ENCODE results near the gene MGP. TPM values are rescaled to one million over a fixed set of nuclear protein-coding genes. Genes with fewer than 3 reads are reported as not detected.

Gene MGP
- total and polyA plus RNA-seq, 2 of the 8 experiments (the other 6 are each of a cell fraction or from before 2014, with no cell fraction given) = not detected

DNA sequence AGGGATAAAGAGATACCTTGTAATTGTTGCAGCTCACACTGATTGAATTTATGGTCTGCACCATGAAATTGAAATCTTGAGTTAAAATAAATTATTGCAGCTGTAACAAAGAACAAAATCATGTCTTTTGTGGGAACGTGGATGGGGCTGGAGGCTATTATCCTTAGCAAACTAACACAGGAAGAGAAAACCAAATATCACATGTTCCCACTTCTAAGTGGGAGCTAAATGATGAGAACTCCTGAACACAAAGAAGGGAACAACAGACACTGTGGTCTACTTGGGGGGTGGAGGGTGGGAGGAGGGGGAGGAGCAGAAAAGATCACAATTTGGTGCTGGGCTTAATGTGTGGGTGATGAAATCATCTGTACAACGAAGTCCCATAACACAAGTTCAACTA lies 30.1 kb upstream of the MGP start:
- H2BK12ac ChIP-seq (ENCODE audit: low read depth, low read length) = no peak overlapping the region
- no peak overlapping the region for H3K14ac ChIP-seq (ENCODE audit: insufficient read length)
- no peaks in the 10 kb centered on the region for H4K20me1 ChIP-seq (replicated peaks in 1 of 2; ENCODE audit: control insufficient read depth in 1 of 2, insufficient read depth in 2 of 2, low read length in 2 of 2)
- H3K56ac ChIP-seq (replicated peaks; ENCODE audit: insufficient read length, low read depth, low read length) = no peak overlapping the region
- FAIRE-seq = no peak
- H3K4me2 ChIP-seq (ENCODE audit: insufficient read depth in 1 of 2, low read depth in 2 of 2, low read length in 2 of 2) = no peak overlapping the region
- CTCF ChIA-PET (ENCODE audit: partially characterized antibody) = interaction anchor here (1.6 to 2.2 kb wide), 2 partner anchors 13 to 20 kb away, joined by 3 to 7 read pairs; no protein-coding TSS in a partner anchor
- TF ChIP-seq SIX5 (IDR thresholded peaks at IDR 0.05; ENCODE audit: low read depth, low read length) (no peak), CEBPB (IDR thresholded peaks at IDR 0.05; ENCODE audit: low read depth, low read length) (no peak), E2F6 (IDR thresholded peaks at IDR 0.05) (no peak), RAD21 (IDR thresholded peaks at IDR 0.05 in 1 of 2, conservative IDR thresholded peaks at IDR 0.05 in 1 of 2; ENCODE audit: low read depth in 2 of 2, low read length in 2 of 2) (no peak)
- TF ChIP-seq, protein P1, sequence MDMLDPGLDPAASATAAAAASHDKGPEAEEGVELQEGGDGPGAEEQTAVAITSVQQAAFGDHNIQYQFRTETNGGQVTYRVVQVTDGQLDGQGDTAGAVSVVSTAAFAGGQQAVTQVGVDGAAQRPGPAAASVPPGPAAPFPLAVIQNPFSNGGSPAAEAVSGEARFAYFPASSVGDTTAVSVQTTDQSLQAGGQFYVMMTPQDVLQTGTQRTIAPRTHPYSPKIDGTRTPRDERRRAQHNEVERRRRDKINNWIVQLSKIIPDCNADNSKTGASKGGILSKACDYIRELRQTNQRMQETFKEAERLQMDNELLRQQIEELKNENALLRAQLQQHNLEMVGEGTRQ (IDR thresholded peaks at IDR 0.05; ENCODE audit: low read length) = no peak
- TF ChIP-seq, protein P2, sequence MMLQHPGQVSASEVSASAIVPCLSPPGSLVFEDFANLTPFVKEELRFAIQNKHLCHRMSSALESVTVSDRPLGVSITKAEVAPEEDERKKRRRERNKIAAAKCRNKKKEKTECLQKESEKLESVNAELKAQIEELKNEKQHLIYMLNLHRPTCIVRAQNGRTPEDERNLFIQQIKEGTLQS (IDR thresholded peaks at IDR 0.05; ENCODE audit: insufficient read depth, low read depth, low read length) = no peak
- H3K27ac ChIP-seq (ENCODE audit: low read depth, low read length) = no peak overlapping the region
- 78% methylated on average over 2 of the region's 2 CpGs; no CpG with 5 or more reads in 1 of the 2 experiments for WGBS, 2 experiments (ENCODE audit: extremely low coverage in 1 of 2, insufficient coverage in 1 of 2, insufficient read length in 1 of 2, insufficient replicate concordance in 2 of 2, low coverage in 1 of 2, low lambda C conversion rate in 2 of 2, missing lambda C conversion rate in 1 of 2)
- H3K18ac ChIP-seq (ENCODE audit: extremely low read depth, low read length) = no peak overlapping the region
- no peak overlapping the region for H2AK5ac ChIP-seq (ENCODE audit: low read depth, low read length)
- H3K27me3 ChIP-seq (replicated peaks in 1 of 4; ENCODE audit: control insufficient read depth in 3 of 4, extremely low read depth in 1 of 4, insufficient read depth in 3 of 4, low read length in 3 of 4) = no peaks in the 10 kb centered on the region
- H2BK5ac ChIP-seq (ENCODE audit: low read depth, low read length) = no peak overlapping the region
- no peak overlapping the region for H3K23ac ChIP-seq (ENCODE audit: insufficient read length)
- H3K4me3 ChIP-seq (ENCODE audit: extremely low read depth in 1 of 4, insufficient read depth in 2 of 4, low read depth in 3 of 4, low read length in 4 of 4) = no peak overlapping the region
- H4K5ac ChIP-seq (ENCODE audit: insufficient read length, low read depth, low read length) = no peak overlapping the region
- H2BK120ac ChIP-seq (replicated peaks; ENCODE audit: low read depth, low read length) = no peak overlapping the region
- POLR2A ChIA-PET (ENCODE audit: partially characterized antibody) = no interaction called here
- H4K8ac ChIP-seq (ENCODE audit: extremely low read depth, insufficient read depth, low read length) = no peak overlapping the region
- no peak overlapping the region for H2BK20ac ChIP-seq (ENCODE audit: low read length)
- no peaks in the 10 kb centered on the region for H3K23me2 ChIP-seq (ENCODE audit: low read depth, low read length)
- no peak overlapping the region for H3K4ac ChIP-seq (replicated peaks; ENCODE audit: insufficient read length, low read depth, low read length)
- no peaks in the 10 kb centered on the region for H3K79me2 ChIP-seq (ENCODE audit: control insufficient read depth in 1 of 2, insufficient read depth in 2 of 2, low read length in 2 of 2)
- no peak for DNase-seq (ENCODE audit: low read depth in 1 of 2, low spot score in 2 of 2)
- H3K36me3 ChIP-seq (ENCODE audit: control insufficient read depth in 2 of 4, insufficient read depth in 4 of 4, low read length in 3 of 4) = no peaks in the 10 kb centered on the region
- no peaks in the 10 kb centered on the region for H3K79me1 ChIP-seq (ENCODE audit: low read depth, low read length)
- H2BK15ac ChIP-seq (ENCODE audit: low read length) = no peak overlapping the region
- no peak overlapping the region for H3K9ac ChIP-seq (replicated peaks in 1 of 4; ENCODE audit: extremely low read depth in 1 of 4, low read depth in 3 of 4, low read length in 3 of 4)
- H4K91ac ChIP-seq (replicated peaks; ENCODE audit: insufficient read length, low read length) = no peak overlapping the region
- no peaks in the 10 kb centered on the region for H3K9me3 ChIP-seq (ENCODE audit: insufficient read depth in 2 of 2, low read depth in 1 of 2, low read length in 1 of 2)
- no peaks in the 10 kb centered on the region for H3K4me1 ChIP-seq (replicated peaks in 1 of 4; ENCODE audit: control insufficient read depth in 3 of 4, insufficient read depth in 4 of 4, low read length in 3 of 4)
- H2AFZ ChIP-seq (ENCODE audit: low read length) = no peak overlapping the region

Measured in H1 (cell line).